HEK293 (cell line): ENCODE data around the gene FBLN2.

ENCODE experiments used
- ZFP3 ChIP-seq: fragments of 450-650 bp; formaldehyde crosslinking; IDR thresholded peaks from 2 replicates; pipeline ENCODE4 v1.5.1; 2016; ENCODE audit warnings: low read depth, missing biosample characterization, missing genetic modification characterization
- ZNF292 ChIP-seq: fragments of 450-650 bp; formaldehyde crosslinking; IDR thresholded peaks from 2 replicates; pipeline ENCODE4 v1.5.1; 2016; ENCODE audit warnings: low read depth, missing biosample characterization, missing genetic modification characterization, borderline replicate concordance
- TF ChIP-seq, protein P1 (sequence below): fragments of 450-650 bp; formaldehyde crosslinking; IDR thresholded peaks from 2 replicates; pipeline ENCODE4 v1.5.1; 2016; ENCODE audit warnings: missing biosample characterization, missing genetic modification characterization

DNA sequence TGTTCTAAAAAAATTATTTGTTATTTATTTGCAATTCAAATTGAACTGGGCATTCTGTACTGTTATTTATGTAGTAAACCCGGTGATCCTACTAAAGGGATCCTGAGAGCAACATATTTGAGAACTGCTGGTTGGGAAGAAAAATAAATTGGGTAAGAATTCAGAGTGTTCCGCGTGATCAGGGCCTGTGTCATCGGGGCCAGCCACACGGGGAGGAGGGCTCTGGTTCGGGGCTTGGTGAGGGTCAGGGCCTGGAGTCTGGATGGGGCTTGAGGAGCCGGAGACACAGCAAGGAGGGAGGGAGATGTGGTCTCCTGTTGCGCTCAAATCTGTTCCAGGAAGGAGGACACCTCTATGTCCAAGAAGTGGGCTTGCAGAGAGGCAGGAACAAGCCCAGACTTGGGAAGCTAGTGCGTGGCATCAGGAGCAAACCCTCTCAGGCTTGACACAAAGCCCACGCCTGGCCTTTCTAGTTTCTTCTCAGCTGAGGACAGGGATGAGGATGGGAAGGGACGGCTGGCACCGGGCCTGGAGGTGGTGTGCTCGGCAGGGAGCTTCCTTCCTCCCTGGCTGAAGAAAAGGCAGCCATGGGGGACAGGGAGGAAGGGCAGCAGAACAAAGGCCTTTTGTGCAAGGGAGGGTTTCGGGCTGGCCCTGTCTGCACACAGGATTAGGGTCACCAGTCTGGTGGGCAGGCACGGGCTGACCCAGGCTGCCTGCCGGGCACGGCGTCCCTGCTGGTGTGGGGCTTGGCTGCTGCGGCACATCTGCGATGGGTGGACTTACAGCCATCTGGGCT is 22.9 kb upstream of the FBLN2 start:
- TF ChIP-seq, protein P1, sequence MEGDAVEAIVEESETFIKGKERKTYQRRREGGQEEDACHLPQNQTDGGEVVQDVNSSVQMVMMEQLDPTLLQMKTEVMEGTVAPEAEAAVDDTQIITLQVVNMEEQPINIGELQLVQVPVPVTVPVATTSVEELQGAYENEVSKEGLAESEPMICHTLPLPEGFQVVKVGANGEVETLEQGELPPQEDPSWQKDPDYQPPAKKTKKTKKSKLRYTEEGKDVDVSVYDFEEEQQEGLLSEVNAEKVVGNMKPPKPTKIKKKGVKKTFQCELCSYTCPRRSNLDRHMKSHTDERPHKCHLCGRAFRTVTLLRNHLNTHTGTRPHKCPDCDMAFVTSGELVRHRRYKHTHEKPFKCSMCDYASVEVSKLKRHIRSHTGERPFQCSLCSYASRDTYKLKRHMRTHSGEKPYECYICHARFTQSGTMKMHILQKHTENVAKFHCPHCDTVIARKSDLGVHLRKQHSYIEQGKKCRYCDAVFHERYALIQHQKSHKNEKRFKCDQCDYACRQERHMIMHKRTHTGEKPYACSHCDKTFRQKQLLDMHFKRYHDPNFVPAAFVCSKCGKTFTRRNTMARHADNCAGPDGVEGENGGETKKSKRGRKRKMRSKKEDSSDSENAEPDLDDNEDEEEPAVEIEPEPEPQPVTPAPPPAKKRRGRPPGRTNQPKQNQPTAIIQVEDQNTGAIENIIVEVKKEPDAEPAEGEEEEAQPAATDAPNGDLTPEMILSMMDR (tag by site-specific recombination), result no peak
- TF ChIP-seq ZNF292 (tag by site-specific recombination), result no peak
- no peak for TF ChIP-seq ZFP3
